Caki2 (cell line): ENCODE data around the gene TNFSF9. TPM values are rescaled to one million over a fixed set of nuclear protein-coding genes. Genes with fewer than 3 reads are reported as not detected.

ENCODE experiments used
- DNase-seq: peaks from one replicate; pipeline ENCODE4 v3.0.0-alpha.2; 2015; ENCODE audit warnings: low read depth
- in situ Hi-C: cut with HindIII; loops from 2 replicates; pipeline ENCODE4 v1.10.0; 2016; ENCODE audit warnings: low sequenced_read_pairs, low pct_unique_long_range_greater_than_20kb, mixed read lengths
- total RNA-seq: library from RNA; depleted of rRNA; stranded (reverse); fragments of >200 nt; shearing (Covaris generic); gene quantifications from 2 replicates; pipeline ENCODE4 v1.2.3, GENCODE V29; 2014; ENCODE audit warnings: low replicate concordance; rRNA removed

TNFSF9 gene, protein sequence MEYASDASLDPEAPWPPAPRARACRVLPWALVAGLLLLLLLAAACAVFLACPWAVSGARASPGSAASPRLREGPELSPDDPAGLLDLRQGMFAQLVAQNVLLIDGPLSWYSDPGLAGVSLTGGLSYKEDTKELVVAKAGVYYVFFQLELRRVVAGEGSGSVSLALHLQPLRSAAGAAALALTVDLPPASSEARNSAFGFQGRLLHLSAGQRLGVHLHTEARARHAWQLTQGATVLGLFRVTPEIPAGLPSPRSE
- 94.6 and 119 TPM in 2 replicates for total RNA-seq

DNA sequence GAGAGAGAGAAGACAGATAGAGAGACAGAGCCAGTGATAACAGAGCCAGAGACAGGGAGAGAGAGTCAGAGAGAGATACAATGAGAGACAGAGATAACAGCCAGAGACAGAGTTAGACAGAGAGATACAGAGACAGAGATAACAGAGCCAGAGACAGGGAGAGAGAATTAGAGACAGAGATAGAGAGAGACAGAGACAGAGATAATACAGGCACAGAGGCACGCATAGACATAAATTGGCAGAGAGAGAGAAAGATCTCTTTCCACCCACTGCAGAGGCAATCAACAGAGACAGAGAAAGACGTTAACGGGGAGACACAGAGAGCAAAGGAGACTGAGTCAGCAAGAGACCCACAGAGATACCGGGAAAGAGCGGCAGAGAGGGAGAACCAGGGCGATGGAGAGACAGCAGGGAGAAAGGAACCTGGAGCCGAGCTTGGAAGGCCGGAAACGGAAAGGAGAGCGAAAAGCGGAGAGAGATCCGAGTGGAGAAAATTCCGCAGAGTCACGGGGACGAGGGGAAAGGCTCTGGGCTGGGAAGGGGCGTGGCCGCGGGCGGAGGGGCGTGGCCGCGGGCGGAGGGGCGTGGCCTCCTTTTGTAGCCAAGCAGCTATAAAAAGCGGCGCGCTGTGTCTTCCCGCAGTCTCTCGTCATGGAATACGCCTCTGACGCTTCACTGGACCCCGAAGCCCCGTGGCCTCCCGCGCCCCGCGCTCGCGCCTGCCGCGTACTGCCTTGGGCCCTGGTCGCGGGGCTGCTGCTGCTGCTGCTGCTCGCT, at the start of gene TNFSF9:
Gene TNFSF9 (plus strand): TSS at position 641 of the 777 bp plus-strand sequence. CDS start 11 bp downstream, at position 652.
- peak; percentile 82 for DNase-seq
- in situ Hi-C loops: no loop called here

- in situ Hi-C loops: no loop called here
- DNase-seq: no peak
Observed at GRCh38 chr19:6481541-6482342, 49.1 kb upstream of the TNFSF9 start, which contains the start of gene DENND1C. DENND1C (minus strand) TSS chr19:6481787; CDS start chr19:6481695, 92 bp downstream.

DNA sequence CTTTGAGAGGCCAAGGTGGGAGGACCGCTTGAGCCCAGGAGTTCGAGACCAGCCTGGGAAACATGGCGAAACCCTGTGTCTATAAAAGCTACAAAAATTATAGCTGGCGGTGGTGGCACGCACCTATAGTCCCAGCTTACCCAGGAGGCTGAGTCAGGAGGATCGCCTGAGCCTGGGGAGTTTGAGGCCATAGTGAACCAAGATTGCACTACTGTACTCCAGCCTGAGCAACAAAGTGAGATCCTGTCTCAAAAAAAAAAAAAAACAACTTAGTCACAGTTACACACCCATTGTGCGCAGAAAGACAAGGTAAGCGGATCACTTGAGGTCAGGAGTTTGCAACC, 48.5 kb upstream of the TNFSF9 start:
- in situ Hi-C loops: no loop called here
- no peak for DNase-seq

DNA sequence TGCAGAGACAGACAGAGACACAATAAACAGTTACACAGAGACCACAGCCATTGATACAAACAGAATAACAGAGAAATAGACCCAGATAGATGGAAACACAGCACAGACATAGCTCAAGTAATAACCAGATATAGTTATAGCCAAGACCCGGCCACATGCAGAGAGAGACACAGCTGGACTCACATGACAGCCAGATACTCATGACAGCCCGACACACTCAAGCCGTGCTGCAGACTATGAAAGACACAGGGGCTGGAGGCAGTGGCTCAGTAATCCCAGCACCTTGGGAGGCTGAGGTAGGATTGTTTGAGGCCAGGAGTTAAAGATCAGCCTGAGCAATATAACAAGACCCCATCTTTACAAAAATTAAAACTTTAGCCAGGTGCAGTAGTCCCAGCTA, 47.6 kb upstream of the TNFSF9 start:
- no peak for DNase-seq
- in situ Hi-C loops: no loop called here

DNA sequence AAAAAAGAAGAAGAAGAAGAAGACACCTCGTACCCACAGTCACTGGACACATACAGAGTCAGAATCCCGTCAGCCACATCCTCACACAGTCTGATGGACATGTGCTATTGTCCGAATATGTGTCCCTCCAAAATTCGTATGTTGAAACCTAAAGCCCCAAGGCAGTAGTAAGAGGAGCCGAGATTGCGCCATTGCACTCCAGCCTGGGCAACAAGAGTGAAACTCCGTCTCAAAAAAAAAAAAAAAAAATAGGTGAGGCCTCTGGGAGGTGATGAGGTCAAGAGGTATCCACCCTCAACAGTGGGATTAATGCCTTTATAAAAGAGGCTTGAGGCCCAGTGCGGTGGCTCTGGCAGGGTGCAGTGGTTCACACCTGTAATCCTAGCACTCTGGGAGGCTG, 46.6 kb upstream of the TNFSF9 start:
- DNase-seq: no peak
- in situ Hi-C loops: no loop called here

DNA sequence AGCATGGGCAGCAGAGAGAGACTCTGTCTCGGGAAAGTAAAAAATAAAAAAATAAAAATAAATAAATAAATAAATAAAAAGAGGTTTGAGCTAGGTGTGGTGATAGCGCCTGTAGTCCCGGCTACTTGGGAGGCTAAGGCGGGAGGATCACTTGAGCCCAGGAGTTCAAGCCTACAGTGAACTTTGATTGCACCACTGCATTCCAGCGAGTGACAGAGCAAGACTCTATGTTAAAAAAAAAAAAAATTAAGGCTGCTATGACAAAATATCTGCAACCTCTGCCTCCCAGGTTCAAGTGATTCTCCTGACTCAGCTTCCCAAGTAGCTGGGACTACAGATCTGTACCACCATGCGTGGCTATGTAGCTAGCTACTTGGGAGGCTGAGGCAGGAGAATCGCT, 46.0 kb upstream of the TNFSF9 start:
- in situ Hi-C loops: no loop called here
- DNase-seq: no peak

GRCh38 chr19:6489278-6490061, 41.4 kb upstream of the TNFSF9 start:
- no peak for DNase-seq
- in situ Hi-C loops: no loop called here

DNA sequence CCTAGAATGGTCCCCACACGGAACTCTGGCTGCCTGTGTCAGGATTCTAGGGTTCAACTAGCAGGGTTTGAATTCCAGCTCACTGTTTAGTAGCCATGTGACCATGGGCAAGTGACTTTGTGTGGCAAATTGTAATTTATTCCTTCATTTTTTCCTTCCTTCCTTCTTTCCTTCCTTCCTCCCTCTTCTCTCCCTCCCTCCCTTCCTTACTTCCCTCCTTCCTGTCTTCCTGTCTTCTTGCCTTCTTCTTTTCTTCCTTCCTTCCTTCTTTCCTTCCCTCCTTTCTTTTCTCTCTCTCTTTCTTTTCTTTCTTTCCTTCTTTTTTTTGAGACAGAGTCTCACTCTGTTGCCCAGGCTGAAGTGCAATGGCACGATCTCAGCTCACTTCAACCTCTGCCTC, 40.7 kb upstream of the TNFSF9 start:
- in situ Hi-C loops: no loop called here
- DNase-seq: no peak

DNA sequence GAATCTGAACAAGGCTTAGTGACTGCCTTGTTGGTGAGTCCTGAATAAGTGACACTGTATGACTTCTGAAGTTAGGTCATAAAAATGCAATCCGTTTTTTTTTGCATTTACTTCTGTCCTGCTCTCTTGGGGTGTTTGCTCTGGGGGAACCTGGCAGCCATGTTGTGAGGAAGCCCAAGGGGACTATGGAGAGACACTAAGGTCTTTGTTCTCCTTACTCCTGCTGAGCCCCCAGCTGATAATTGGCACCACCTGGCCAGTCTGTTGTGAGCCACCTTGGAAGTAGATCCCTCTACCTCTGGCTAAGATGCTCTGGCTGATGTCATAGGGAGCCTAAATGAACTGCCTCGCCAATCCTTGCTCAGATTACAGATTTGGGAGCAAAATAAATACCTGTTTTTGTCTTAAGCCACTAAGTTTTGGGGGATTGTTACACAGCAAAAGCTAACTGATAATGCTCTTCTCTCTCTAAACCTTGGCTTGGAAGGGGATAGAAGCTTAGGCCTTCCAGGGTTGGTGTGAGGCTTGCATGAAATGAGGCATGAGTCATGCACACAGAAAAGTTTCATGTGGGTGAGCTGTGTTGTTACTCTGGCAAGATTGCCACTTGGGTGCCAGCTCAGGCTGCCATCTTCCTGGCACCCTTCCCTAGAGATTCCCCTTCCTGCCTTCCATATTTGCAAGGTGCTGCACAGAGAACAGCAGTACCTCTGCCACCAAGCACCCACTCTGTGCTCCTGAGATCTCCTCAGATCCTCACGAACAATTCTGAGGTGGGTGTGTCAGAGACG, 38.8 kb upstream of the TNFSF9 start:
- DNase-seq: no peak
- in situ Hi-C loops: no loop called here

GRCh38 chr19:6494438-6495036, 36.3 kb upstream of the TNFSF9 start:
- in situ Hi-C loops: no loop called here
- no peak for DNase-seq

DNA sequence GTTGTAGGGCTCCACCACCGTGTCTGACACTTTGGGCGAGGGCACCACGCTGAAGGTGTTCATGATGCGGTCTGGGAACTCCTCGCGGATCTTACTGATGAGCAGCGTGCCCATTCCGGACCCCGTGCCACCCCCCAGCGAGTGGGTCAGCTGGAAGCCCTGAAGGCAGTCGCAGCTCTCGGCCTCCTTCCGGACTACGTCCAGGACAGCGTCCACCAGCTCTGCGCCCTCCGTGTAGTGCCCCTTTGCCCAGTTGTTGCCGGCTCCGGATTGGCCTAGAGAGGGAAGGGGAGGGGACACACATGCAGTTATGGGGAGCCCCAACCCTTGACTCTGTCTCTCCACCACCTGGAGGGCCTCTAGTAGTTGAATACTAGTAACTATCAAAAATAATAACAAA, 34.9 kb upstream of the TNFSF9 start:
- in situ Hi-C loops: no loop called here
- DNase-seq: no peak

GRCh38 chr19:6498294-6499036, 32.4 kb upstream of the TNFSF9 start:
- in situ Hi-C loops: no loop called here
- no peak for DNase-seq

DNA sequence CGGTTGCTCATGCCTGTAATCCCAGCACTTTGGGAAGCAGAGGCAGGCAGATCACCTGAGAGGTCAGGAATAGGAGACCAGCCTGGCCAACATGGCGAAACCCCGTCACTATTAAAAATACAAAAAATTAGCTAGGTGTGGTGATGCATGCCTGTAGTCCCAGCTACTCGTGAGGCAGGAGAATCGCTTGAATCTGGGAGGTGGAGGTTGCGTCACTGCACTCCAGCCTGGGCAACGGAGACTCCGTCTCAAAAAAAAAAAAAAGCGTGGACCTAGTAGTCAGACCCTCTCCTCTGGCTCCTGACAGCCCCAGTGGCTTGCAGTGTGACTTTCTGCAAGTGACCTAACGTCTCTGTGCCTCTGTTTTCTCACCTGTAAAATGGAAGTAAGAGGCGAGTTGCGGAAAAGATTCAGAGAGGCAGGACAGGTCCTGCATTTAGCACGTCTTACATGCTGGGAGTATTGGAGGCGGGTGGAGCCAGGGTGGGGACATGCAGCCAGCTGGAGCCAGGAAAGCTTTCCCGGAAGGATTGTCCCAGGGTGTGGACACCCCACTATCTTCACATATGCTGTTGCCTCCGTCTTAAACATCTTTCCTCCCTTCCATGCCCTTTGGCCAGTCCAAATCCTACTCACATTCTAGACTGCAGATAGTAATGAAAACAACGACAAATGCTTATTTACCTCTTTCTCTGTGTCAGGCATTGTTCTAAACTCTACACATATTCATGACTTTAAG, 31.6 kb upstream of the TNFSF9 start:
- in situ Hi-C loops: no loop called here
- no peak for DNase-seq

DNA sequence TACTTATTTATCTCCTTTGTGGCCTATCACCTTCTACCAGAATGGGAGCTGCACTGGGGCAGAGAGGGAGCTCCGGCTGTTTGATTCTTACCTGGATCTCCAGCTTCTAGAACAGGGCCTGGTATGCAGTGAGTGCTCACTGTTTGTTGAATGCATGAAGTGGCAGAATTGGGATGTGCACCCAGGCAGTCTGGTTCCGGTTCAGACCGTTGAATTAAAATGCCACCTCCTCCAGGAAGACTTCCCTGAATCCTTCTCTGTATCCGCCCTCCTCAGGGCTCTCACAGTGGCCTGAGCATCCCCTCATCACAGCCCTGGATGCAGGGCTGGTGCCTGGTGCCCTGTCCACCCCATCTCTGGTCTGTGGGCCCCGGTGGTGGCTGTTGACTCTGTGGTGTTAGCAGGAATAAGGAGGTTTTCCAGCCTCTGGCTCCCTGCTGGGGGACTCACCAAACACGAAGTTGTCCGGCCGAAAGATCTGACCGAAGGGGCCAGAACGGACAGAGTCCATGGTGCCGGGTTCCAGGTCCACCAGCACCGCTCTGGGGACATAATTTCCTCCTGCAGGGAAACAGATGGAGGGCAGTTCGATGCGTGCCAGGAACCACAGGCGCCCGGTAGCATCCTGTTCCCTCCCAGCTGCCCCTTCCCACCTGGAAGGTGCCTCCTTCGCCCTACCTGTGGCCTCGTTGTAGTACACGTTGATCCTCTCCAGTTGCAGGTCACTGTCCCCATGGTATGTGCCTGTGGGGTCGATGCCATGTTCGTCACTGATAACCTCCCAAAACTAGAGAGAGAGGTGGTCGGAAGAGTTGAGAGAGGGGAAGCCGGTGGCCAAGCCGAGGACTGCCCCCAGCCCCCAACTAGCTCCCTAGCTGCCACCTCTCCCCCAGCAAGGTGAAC, 29.7 kb upstream of the TNFSF9 start:
- in situ Hi-C loops: no loop called here
- DNase-seq: no peak
